ENCODE data around the gene ARV1.

The ARV1 gene

DNA sequence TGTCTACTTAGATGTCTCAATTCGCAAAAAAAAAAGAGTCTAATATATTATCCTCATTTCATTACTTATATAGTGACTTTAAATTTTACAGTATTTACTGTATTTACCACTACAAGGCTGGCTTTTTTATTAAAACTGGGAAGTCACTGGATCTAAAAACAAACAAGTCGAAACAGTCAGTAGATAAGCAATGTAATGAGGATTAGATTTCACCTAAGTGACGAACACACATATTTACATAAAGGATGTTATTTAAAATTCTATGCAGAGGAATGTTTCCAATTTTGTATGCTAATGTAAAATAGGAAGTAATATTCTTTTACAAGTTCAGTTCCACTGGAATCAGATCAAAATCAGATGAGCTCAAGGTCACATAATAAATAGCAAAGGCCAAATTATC is 28.5 kb upstream of the ARV1 start:
- TF ChIP-seq, protein P1, sequence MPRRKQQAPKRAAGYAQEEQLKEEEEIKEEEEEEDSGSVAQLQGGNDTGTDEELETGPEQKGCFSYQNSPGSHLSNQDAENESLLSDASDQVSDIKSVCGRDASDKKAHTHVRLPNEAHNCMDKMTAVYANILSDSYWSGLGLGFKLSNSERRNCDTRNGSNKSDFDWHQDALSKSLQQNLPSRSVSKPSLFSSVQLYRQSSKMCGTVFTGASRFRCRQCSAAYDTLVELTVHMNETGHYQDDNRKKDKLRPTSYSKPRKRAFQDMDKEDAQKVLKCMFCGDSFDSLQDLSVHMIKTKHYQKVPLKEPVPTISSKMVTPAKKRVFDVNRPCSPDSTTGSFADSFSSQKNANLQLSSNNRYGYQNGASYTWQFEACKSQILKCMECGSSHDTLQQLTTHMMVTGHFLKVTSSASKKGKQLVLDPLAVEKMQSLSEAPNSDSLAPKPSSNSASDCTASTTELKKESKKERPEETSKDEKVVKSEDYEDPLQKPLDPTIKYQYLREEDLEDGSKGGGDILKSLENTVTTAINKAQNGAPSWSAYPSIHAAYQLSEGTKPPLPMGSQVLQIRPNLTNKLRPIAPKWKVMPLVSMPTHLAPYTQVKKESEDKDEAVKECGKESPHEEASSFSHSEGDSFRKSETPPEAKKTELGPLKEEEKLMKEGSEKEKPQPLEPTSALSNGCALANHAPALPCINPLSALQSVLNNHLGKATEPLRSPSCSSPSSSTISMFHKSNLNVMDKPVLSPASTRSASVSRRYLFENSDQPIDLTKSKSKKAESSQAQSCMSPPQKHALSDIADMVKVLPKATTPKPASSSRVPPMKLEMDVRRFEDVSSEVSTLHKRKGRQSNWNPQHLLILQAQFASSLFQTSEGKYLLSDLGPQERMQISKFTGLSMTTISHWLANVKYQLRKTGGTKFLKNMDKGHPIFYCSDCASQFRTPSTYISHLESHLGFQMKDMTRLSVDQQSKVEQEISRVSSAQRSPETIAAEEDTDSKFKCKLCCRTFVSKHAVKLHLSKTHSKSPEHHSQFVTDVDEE (CRISPR knock-in tag; IDR thresholded peaks at IDR 0.05), result no peak
- TF ChIP-seq, protein P2, sequence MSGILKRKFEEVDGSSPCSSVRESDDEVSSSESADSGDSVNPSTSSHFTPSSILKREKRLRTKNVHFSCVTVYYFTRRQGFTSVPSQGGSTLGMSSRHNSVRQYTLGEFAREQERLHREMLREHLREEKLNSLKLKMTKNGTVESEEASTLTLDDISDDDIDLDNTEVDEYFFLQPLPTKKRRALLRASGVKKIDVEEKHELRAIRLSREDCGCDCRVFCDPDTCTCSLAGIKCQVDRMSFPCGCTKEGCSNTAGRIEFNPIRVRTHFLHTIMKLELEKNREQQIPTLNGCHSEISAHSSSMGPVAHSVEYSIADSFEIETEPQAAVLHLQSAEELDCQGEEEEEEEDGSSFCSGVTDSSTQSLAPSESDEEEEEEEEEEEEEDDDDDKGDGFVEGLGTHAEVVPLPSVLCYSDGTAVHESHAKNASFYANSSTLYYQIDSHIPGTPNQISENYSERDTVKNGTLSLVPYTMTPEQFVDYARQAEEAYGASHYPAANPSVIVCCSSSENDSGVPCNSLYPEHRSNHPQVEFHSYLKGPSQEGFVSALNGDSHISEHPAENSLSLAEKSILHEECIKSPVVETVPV (CRISPR knock-in tag; IDR thresholded peaks at IDR 0.05), result no peak
- no peak for TF ChIP-seq ZNF8 (CRISPR knock-in tag; IDR thresholded peaks at IDR 0.05)
- no peak for TF ChIP-seq ZFP3 (CRISPR knock-in tag; IDR thresholded peaks at IDR 0.05)
- no peak for TF ChIP-seq GLIS3 (CRISPR knock-in tag; IDR thresholded peaks at IDR 0.05)
- TF ChIP-seq, protein P3, sequence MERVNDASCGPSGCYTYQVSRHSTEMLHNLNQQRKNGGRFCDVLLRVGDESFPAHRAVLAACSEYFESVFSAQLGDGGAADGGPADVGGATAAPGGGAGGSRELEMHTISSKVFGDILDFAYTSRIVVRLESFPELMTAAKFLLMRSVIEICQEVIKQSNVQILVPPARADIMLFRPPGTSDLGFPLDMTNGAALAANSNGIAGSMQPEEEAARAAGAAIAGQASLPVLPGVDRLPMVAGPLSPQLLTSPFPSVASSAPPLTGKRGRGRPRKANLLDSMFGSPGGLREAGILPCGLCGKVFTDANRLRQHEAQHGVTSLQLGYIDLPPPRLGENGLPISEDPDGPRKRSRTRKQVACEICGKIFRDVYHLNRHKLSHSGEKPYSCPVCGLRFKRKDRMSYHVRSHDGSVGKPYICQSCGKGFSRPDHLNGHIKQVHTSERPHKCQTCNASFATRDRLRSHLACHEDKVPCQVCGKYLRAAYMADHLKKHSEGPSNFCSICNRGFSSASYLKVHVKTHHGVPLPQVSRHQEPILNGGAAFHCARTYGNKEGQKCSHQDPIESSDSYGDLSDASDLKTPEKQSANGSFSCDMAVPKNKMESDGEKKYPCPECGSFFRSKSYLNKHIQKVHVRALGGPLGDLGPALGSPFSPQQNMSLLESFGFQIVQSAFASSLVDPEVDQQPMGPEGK (CRISPR knock-in tag; IDR thresholded peaks at IDR 0.05; ENCODE audit: borderline replicate concordance), result no peak
- TF ChIP-seq TCF4 (CRISPR knock-in tag; IDR thresholded peaks at IDR 0.05; ENCODE audit: borderline replicate concordance), result no peak
- TF ChIP-seq ZNF565 (CRISPR knock-in tag; conservative IDR thresholded peaks at IDR 0.05; ENCODE audit: low read depth), result no peak
- no peak for TF ChIP-seq BACH2 (CRISPR knock-in tag; IDR thresholded peaks at IDR 0.05; ENCODE audit: borderline replicate concordance)
- no peak for TF ChIP-seq ZC3H10 (CRISPR knock-in tag; IDR thresholded peaks at IDR 0.05)
- no peak for TF ChIP-seq ESRRG (CRISPR knock-in tag; IDR thresholded peaks at IDR 0.05)
- TF ChIP-seq SNAI2 (CRISPR knock-in tag; IDR thresholded peaks at IDR 0.05), result no peak
- TF ChIP-seq, protein P4, sequence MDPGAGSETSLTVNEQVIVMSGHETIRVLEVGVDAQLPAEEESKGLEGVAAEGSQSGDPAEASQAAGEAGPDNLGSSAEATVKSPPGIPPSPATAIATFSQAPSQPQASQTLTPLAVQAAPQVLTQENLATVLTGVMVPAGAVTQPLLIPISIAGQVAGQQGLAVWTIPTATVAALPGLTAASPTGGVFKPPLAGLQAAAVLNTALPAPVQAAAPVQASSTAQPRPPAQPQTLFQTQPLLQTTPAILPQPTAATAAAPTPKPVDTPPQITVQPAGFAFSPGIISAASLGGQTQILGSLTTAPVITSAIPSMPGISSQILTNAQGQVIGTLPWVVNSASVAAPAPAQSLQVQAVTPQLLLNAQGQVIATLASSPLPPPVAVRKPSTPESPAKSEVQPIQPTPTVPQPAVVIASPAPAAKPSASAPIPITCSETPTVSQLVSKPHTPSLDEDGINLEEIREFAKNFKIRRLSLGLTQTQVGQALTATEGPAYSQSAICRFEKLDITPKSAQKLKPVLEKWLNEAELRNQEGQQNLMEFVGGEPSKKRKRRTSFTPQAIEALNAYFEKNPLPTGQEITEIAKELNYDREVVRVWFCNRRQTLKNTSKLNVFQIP (CRISPR knock-in tag; IDR thresholded peaks at IDR 0.05; ENCODE audit: borderline replicate concordance, low read depth), result no peak
- no peak for ATAC-seq

DNA sequence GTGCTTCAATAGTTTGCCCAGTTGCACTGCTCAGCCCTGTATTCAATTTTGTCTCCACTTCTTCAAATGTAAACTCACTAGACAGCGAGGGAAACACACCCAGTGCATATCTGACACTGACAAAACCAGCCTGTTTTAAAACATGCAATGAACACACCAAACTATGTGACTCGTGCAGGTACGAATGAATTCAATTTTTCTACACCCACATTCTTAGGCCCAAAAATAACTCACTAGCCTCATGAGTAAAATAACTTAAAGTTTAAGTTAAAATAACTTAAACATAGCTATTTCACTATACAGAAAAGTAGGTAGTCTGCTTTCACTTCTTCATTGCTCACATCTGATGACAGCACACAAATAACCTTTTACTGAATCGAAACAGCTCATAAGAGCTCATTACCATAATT is 21.3 kb upstream of the ARV1 start:
- TF ChIP-seq, protein P1 (CRISPR knock-in tag; IDR thresholded peaks at IDR 0.05), result no peak
- no peak for TF ChIP-seq ISL1 (CRISPR knock-in tag; IDR thresholded peaks at IDR 0.05)
- no peak for TF ChIP-seq PPARA (CRISPR knock-in tag; IDR thresholded peaks at IDR 0.05; ENCODE audit: borderline replicate concordance)
- TF ChIP-seq, protein P2 (CRISPR knock-in tag; IDR thresholded peaks at IDR 0.05), result no peak
- TF ChIP-seq OSR1 (CRISPR knock-in tag; IDR thresholded peaks at IDR 0.05), result no peak
- TF ChIP-seq, protein P3 (CRISPR knock-in tag; IDR thresholded peaks at IDR 0.05; ENCODE audit: borderline replicate concordance), result no peak
- no peak for TF ChIP-seq ESRRG (CRISPR knock-in tag; IDR thresholded peaks at IDR 0.05)
- TF ChIP-seq CSDC2 (CRISPR knock-in tag; IDR thresholded peaks at IDR 0.05), result no peak
- TF ChIP-seq, protein P5, sequence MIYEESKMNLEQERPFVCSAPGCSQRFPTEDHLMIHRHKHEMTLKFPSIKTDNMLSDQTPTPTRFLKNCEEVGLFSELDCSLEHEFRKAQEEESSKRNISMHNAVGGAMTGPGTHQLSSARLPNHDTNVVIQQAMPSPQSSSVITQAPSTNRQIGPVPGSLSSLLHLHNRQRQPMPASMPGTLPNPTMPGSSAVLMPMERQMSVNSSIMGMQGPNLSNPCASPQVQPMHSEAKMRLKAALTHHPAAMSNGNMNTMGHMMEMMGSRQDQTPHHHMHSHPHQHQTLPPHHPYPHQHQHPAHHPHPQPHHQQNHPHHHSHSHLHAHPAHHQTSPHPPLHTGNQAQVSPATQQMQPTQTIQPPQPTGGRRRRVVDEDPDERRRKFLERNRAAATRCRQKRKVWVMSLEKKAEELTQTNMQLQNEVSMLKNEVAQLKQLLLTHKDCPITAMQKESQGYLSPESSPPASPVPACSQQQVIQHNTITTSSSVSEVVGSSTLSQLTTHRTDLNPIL (CRISPR knock-in tag; IDR thresholded peaks at IDR 0.05; ENCODE audit: low read depth), result no peak
- no peak for TF ChIP-seq TCF4 (CRISPR knock-in tag; IDR thresholded peaks at IDR 0.05; ENCODE audit: borderline replicate concordance)
- no peak for TF ChIP-seq ZFP30 (CRISPR knock-in tag; IDR thresholded peaks at IDR 0.05)
- TF ChIP-seq ZNF8 (CRISPR knock-in tag; IDR thresholded peaks at IDR 0.05), result no peak
- TF ChIP-seq ZNF565 (CRISPR knock-in tag; conservative IDR thresholded peaks at IDR 0.05; ENCODE audit: low read depth), result no peak
- no peak for TF ChIP-seq ARNTL (CRISPR knock-in tag; IDR thresholded peaks at IDR 0.05; ENCODE audit: borderline replicate concordance, low read depth)
- no peak for TF ChIP-seq ZC3H10 (CRISPR knock-in tag; IDR thresholded peaks at IDR 0.05)
- TF ChIP-seq SNAI2 (CRISPR knock-in tag; IDR thresholded peaks at IDR 0.05), result no peak
- TF ChIP-seq ZNF70 (CRISPR knock-in tag; IDR thresholded peaks at IDR 0.05), result no peak
- TF ChIP-seq TOX (CRISPR knock-in tag; IDR thresholded peaks at IDR 0.05; ENCODE audit: borderline replicate concordance), result no peak
- TF ChIP-seq BACH2 (CRISPR knock-in tag; IDR thresholded peaks at IDR 0.05; ENCODE audit: borderline replicate concordance), result no peak
- TF ChIP-seq RARB (CRISPR knock-in tag; IDR thresholded peaks at IDR 0.05), result no peak
- no peak for ATAC-seq
